HTERT RPE-1 (cell line): Measurements from ENCODE around the gene NUP37.

ENCODE experiments used
- in situ Hi-C: fragments of 300-500 bp; cut with MboI; formaldehyde crosslinking; loops from 4 replicates; pipeline ENCODE4 v1.14.3; 2020; ENCODE audit warnings: low sequenced_read_pairs

NUP37 gene

DNA sequence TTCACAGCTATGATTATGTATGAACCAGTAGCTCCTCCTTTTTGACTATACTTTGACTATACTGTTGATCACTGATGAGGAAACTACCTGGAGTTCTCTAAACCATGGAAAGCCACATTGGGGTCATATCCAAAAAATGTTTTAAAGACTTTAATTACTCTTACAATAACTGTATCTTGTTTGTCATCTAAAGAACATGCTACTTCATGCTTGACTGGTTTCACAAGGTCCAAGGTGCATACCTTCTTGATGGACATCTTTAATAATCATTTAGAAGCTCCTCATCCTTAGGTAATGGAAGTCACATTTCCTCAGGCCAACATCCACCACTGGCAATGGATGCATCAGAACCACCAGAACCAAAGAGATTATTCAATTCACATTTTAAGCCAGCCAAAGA is 88.1 kb downstream of the NUP37 start:
- in situ Hi-C loops, result no loop called here

DNA sequence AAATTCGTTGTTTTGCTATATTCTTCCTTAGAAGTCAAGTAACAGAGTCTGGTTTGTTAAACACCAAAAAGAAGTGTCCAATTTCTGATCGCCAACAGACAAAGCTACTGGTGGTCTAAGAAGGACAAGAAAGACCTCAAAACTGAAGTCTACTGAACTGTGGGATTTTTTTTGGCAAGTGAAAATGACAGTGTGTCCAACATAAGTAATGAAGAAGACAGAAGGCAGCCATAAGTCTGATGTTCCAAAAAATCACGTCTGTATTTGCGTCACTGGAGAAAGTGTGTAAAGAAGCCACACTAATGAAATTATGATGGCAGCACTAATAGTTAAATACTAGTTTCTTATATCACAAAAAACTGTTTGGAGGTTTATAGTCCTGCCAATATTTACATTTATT is 90.8 kb downstream of the NUP37 start:
- in situ Hi-C loops, result no loop called here

DNA sequence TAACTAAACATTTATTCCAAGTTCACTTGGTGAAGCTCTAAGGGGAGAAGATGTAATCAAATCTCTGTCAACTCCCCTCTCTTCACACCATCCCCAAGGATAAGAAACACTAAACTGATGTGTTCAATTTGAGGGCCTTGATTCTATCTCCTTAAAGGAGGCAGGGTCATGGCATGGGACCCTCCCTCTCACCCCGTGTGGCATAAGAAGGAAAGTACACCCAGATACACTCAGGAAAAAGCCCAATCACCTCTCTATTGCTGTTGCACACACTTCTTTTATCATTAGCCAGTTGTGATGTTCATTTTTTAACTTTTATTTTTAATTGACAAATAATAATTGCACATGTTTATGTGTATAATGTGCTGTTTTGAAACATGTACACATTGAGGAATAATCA is 93.2 kb downstream of the NUP37 start:
- in situ Hi-C loops, result no loop called here

DNA sequence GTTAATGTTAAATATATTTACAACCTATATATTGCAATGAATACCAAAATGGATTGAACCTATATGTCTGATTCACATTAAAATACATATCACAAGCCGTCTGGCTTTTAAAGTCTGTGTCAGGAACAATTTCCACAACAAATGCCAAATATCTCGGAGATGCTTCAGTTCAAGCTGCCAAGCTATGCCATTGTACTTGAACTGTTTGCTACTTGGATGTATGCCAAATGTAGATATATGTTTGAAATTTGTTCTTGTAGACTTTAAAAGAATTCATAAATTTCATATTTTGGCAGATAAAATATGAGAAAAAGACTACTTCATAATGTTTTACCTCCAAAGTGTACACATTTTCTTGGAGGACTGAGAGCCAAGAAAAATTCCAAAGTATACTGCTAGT is 95.1 kb downstream of the NUP37 start:
- in situ Hi-C loops, result no loop called here

DNA sequence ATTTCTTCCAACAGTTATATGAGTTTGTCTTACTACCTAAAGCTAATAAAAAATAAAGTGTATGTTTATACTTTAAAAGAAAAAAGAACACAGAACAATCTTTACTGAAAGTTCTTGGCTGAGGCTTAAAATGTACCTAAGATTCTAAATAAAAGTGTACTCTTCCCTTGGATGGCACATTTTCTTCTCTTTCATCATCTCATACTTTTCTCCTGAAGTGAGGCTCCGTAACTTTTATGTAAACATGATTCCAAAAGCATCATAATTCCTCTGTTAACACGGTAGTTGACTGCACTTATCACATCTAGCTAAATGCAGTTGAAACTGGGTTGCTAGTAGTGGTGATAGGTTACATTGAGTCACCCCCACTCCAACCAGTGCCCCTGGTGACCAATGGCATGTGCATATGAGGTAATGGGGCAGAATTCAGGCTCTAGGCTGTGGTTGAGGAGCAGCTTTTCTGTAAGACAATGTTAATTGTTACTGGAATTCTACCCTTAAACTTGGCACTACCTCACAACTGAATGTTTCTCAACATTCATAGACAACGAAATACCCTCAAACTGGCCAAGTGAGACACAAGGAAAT is 96.5 kb downstream of the NUP37 start:
- in situ Hi-C loops, result no loop called here
